ENCODE results near the gene SLMAP.
A peak's percentile ranks its signal among the peaks of the same experiment; 100 is the strongest.

The SLMAP gene

DNA sequence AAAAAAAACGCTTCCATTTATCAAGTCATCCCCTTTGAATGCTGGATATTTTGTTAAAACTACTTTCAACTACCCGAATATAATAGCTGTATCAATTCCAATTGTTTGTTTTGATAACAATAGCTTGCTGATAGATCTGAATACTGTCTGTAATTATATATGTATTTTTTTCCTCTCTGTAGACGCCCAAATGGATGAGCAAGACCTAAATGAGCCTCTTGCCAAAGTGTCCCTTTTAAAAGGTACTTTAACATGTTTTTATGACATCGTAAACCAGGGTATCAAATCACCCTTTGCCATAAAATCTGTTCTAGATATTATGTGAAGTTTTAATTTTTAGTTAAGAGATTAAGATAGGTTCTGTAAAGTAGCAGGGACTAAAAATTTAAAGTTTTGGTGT, 140.6 kb downstream of the SLMAP start:
- Histone ChIP-seq H4K20me1 (ENCODE audit: insufficient read depth) (no peaks in the 10 kb centered on the region), H3K9ac (no peak overlapping the region), H3K4me2 (no peak overlapping the region), H3K4me1 (ENCODE audit: low read depth, poor library complexity, severe bottlenecking) (no peaks in the 10 kb centered on the region), H2AFZ (ENCODE audit: low read depth) (no peak overlapping the region), H3K79me2 (ENCODE audit: insufficient read depth, low read depth) (no peaks in the 10 kb centered on the region), H3K27me3 (ENCODE audit: insufficient read depth, low read depth) (no peaks in the 10 kb centered on the region), H3K4me3 (IDR thresholded peaks at IDR 0.05; ENCODE audit: insufficient read depth, low read depth, low read length) (no peak overlapping the region), H3K27ac (no peak overlapping the region), H3K36me3 (ENCODE audit: insufficient read depth) (no peaks in the 10 kb centered on the region)
- TF ChIP-seq, protein P1, sequence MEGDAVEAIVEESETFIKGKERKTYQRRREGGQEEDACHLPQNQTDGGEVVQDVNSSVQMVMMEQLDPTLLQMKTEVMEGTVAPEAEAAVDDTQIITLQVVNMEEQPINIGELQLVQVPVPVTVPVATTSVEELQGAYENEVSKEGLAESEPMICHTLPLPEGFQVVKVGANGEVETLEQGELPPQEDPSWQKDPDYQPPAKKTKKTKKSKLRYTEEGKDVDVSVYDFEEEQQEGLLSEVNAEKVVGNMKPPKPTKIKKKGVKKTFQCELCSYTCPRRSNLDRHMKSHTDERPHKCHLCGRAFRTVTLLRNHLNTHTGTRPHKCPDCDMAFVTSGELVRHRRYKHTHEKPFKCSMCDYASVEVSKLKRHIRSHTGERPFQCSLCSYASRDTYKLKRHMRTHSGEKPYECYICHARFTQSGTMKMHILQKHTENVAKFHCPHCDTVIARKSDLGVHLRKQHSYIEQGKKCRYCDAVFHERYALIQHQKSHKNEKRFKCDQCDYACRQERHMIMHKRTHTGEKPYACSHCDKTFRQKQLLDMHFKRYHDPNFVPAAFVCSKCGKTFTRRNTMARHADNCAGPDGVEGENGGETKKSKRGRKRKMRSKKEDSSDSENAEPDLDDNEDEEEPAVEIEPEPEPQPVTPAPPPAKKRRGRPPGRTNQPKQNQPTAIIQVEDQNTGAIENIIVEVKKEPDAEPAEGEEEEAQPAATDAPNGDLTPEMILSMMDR (conservative IDR thresholded peaks at IDR 0.05; ENCODE audit: low read depth, low read length): no peak

DNA sequence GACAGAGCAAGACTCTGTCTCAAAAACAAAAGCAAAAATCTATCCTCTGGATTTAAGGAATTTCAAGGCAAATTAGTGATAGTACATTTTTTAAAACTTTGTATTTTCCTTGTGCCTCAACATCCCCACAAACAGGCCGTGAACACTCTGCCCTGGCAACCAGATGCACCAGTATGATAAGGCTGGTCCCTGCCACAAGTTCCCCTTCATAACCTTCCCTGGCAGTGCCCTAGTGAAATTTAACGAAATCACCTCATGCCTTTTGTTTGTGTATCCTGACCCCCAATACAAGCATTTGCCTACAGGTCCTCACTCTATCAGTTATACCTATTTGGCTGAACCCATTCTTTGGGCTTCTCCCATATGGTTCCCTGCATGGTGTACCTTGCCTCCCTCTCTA, 144.7 kb downstream of the SLMAP start:
- Histone ChIP-seq H3K79me2 (ENCODE audit: insufficient read depth, low read depth) (no peaks in the 10 kb centered on the region), H3K4me3 (IDR thresholded peaks at IDR 0.05; ENCODE audit: insufficient read depth, low read depth, low read length) (no peak overlapping the region), H3K4me1 (ENCODE audit: low read depth, poor library complexity, severe bottlenecking) (no peaks in the 10 kb centered on the region), H3K27ac (no peak overlapping the region), H3K27me3 (ENCODE audit: insufficient read depth, low read depth) (no peaks in the 10 kb centered on the region), H4K20me1 (ENCODE audit: insufficient read depth) (no peaks in the 10 kb centered on the region), H3K4me2 (no peak overlapping the region), H3K36me3 (ENCODE audit: insufficient read depth) (no peaks in the 10 kb centered on the region), H2AFZ (ENCODE audit: low read depth) (no peak overlapping the region), H3K9ac (no peak overlapping the region)
- TF ChIP-seq, protein P1 (conservative IDR thresholded peaks at IDR 0.05; ENCODE audit: low read depth, low read length): no peak

DNA sequence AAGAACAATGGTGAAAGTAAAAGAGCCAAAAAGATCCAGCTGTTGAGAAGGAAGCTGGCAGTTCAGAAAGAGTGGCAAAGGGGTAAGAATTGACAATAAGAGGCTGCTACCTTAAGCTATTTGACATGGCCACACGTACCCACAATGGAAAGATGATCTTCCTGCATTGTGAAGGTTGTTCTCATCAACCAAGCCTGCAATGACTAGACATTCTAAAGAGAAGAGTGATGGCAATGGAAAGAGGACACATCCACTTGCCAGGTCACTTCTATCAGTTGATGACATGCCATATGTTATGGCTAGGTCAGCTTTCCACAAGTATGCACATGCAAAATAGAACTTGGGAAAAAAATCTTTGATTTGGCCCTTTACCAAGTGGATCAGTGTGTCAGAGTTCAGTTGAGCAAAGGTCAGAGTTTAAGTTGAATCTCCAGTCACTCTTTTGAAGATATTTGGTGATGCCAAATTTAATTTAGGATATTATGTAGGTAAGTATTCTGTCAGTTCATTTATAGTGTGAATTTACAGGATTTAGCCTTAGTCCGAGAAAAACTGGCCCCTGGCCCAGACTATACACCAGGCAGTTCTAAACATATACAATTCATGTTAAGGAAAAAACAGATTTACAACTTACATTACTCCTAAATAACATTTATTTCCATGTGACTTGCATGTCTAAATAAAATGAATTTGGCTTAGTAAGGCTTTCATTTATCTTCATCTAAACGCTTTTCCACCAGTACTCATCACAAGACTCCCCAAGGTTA, 147.2 kb downstream of the SLMAP start:
- TF ChIP-seq, protein P1 (conservative IDR thresholded peaks at IDR 0.05; ENCODE audit: low read depth, low read length): no peak
- H3K4me3 ChIP-seq (IDR thresholded peaks at IDR 0.05; ENCODE audit: insufficient read depth, low read depth, low read length): no peak overlapping the region
- H3K4me2 ChIP-seq: no peak overlapping the region
- no peaks in the 10 kb centered on the region for H4K20me1 ChIP-seq (ENCODE audit: insufficient read depth)
- no peaks in the 10 kb centered on the region for H3K27me3 ChIP-seq (ENCODE audit: insufficient read depth, low read depth)
- H3K9ac ChIP-seq: no peak overlapping the region
- H3K79me2 ChIP-seq (ENCODE audit: insufficient read depth, low read depth): no peaks in the 10 kb centered on the region
- no peak overlapping the region for H2AFZ ChIP-seq (ENCODE audit: low read depth)
- H3K27ac ChIP-seq: no peak overlapping the region
- H3K36me3 ChIP-seq (ENCODE audit: insufficient read depth): no peaks in the 10 kb centered on the region
- H3K4me1 ChIP-seq (ENCODE audit: low read depth, poor library complexity, severe bottlenecking): no peaks in the 10 kb centered on the region

DNA sequence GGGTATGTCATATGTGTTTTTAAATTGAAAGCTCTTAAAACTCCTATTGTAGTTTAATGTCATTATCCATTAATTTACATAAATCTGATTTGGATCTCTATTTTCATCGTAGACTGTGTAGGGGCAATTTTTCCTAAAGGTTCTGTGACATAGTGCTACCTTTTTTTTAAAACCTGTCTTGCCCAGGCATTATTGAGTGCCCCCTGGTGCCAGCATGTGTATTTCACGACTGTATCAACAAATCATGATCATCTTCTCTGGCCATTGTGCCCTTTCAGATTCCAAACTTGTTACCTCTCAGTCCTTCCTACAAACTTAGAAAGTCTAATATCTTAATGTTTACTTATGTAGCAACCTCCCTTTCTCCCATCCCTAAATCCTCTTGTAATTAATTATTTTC, 154.9 kb downstream of the SLMAP start:
- no peaks in the 10 kb centered on the region for H3K36me3 ChIP-seq (ENCODE audit: insufficient read depth)
- TF ChIP-seq, protein P1 (conservative IDR thresholded peaks at IDR 0.05; ENCODE audit: low read depth, low read length): peak; percentile 33; the same call in 1 of the 2 replicates

More for the DNA sequence above, 154.9 kb downstream of the SLMAP start:
- H3K79me2 ChIP-seq (ENCODE audit: insufficient read depth, low read depth): no peaks in the 10 kb centered on the region
- H3K4me1 ChIP-seq (ENCODE audit: low read depth, poor library complexity, severe bottlenecking): no peaks in the 10 kb centered on the region
- no peaks in the 10 kb centered on the region for H4K20me1 ChIP-seq (ENCODE audit: insufficient read depth)
- H3K27me3 ChIP-seq (ENCODE audit: insufficient read depth, low read depth): no peaks in the 10 kb centered on the region
- H3K9ac ChIP-seq: no peak overlapping the region
- no peak overlapping the region for H3K4me2 ChIP-seq
- no peak overlapping the region for H2AFZ ChIP-seq (ENCODE audit: low read depth)
- no peak overlapping the region for H3K4me3 ChIP-seq (IDR thresholded peaks at IDR 0.05; ENCODE audit: insufficient read depth, low read depth, low read length)
- no peak overlapping the region for H3K27ac ChIP-seq

Data from KMS-11 (cell line).